ENCODE data around the gene ANKRD9. TPM values are rescaled to one million over a fixed set of nuclear protein-coding genes. Genes with fewer than 3 reads are reported as not detected.

ANKRD9 gene
- total RNA-seq, 6 donors from 2014 or later: 21.0 to 99.9 (median 47.6) TPM

DNA sequence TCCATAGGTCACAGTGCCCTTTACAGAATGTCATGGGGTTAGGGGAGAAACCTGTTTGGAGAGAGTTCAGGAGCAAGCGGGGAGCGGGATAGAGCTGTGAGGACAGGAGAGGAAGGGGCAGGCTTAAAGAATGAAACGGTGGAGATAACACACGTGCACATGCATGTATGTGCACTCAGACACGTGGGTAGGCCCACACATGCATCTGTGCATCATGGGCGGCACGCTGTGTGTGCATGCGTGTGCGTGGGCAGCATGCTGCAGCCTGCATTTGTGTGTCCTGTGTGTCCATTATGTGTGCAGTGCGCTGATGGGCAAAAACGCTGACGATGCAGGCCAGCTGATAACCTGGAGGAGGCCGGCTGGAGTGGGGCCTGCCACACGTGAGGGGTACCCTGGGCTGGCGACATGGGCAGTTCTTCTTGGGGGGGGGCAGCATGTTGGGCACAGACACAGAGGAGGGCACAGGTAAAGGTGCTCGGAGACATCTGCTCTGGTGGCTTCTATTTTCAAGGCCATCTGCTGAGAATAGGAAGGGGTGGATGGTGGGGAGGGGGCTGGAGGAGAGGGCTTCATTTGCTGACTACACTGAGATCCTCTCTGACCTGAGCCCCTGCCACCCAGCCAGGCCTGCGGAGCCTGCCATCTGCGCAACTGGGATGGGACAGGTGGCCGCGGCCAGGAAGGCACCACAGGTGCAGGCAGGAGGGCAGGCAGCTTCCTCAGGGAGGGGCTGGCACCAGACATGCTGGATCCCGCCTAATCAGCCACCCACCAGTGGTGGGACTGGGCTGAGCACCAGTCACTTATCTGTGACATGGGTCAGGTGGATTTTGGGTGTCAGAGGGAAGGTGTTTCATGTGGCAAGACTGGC, 4.6 kb upstream of the ANKRD9 start:
- H3K4me3 ChIP-seq: no peak overlapping the region
- TF ChIP-seq POLR2A (IDR thresholded peaks at IDR 0.05) (no peak), POLR2AphosphoS5 (IDR thresholded peaks at IDR 0.05) (no peak), EP300 (IDR thresholded peaks at IDR 0.05) (no peak)
- TF ChIP-seq, protein P1, sequence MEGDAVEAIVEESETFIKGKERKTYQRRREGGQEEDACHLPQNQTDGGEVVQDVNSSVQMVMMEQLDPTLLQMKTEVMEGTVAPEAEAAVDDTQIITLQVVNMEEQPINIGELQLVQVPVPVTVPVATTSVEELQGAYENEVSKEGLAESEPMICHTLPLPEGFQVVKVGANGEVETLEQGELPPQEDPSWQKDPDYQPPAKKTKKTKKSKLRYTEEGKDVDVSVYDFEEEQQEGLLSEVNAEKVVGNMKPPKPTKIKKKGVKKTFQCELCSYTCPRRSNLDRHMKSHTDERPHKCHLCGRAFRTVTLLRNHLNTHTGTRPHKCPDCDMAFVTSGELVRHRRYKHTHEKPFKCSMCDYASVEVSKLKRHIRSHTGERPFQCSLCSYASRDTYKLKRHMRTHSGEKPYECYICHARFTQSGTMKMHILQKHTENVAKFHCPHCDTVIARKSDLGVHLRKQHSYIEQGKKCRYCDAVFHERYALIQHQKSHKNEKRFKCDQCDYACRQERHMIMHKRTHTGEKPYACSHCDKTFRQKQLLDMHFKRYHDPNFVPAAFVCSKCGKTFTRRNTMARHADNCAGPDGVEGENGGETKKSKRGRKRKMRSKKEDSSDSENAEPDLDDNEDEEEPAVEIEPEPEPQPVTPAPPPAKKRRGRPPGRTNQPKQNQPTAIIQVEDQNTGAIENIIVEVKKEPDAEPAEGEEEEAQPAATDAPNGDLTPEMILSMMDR (IDR thresholded peaks at IDR 0.05): no peak
- DNase-seq: peak in 1 of 2 donors; percentile 48
- H3K9me3 ChIP-seq: no peaks in the 10 kb centered on the region
- H3K36me3 ChIP-seq: no peaks in the 10 kb centered on the region
- no peak overlapping the region for H3K27ac ChIP-seq
- no peak for ATAC-seq (ENCODE audit: low FRiP score in 2 of 2)
- WGBS, 2 donors: 85 to 87% methylated on average over 16 to 21 of the region's 21 CpGs
- H3K27me3 ChIP-seq: no peaks in the 10 kb centered on the region
- peaks cover 5 to 26% (median 21%) of the 10 kb centered on the region in 4 donors for H3K4me1 ChIP-seq

DNA sequence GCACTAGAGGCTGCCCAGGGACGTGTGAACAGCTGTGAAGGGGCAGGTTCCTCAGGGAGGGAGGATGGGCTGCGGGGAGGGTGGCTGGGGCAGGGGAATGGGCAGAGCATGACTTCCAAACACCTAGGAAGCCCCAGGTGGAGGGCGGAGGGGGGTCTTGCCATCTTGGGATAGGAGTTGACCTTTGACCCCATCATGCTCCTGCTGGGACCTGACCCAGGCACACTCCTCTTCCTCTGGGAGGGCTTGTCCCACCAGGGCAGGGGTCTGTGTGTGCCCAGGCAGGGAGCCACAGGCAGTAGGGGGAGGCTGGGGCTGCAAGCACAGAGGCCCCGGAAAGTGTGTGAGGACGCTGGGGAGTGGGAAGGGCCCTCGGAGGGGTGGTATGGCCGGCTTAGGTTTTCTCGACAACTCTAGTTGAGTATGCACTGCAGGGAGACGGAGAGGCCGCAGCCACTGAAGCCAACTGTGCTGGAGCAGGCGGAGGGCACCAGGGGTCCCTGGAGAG, 3.3 kb upstream of the ANKRD9 start:
- H3K27ac ChIP-seq: no peak overlapping the region
- WGBS, 2 donors: 93 to 95% methylated on average over 9 to 10 of the region's 11 CpGs
- TF ChIP-seq EP300 (IDR thresholded peaks at IDR 0.05) (no peak), POLR2A (IDR thresholded peaks at IDR 0.05) (no peak), POLR2AphosphoS5 (IDR thresholded peaks at IDR 0.05) (no peak)
- TF ChIP-seq, protein P1 (IDR thresholded peaks at IDR 0.05): no peak
- H3K4me3 ChIP-seq: no peak overlapping the region
- peaks cover 8 to 35% (median 27%) of the 10 kb centered on the region in 4 donors for H3K4me1 ChIP-seq
- no peaks in the 10 kb centered on the region for H3K9me3 ChIP-seq
- ATAC-seq (ENCODE audit: low FRiP score in 2 of 2) (no peak), DNase-seq (peak in 1 of 2 donors; percentile 52)
- H3K36me3 ChIP-seq: no peaks in the 10 kb centered on the region
- no peaks in the 10 kb centered on the region for H3K27me3 ChIP-seq

DNA sequence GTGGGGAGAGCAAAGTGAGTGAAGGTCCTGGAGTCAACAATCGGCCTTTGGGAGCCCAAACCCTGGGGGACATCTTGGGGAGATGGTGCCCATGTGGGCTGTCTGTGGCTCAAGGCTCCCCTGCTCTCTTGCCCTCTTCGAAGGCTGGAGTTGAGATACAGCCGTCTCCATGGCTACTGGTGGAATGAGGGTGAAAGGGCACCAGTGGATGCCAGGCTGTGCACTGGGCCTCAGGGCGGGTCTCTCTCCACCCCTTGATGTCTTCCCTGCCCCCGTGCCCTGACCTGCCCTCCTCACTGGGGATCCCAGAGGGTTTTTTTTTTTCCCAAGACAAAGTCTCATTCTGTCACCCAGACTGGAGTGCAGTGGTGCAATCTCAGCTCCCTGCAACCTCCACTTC, 2.0 kb upstream of the ANKRD9 start:
- no peak for ATAC-seq (ENCODE audit: low FRiP score in 2 of 2)
- 89 to 94% methylated on average over 3 to 5 of the region's 5 CpGs for WGBS, 2 donors
- TF ChIP-seq POLR2AphosphoS5 (IDR thresholded peaks at IDR 0.05): no peak
- TF ChIP-seq, protein P1 (IDR thresholded peaks at IDR 0.05): no peak
- TF ChIP-seq EP300 (IDR thresholded peaks at IDR 0.05): no peak
- no peak for TF ChIP-seq POLR2A (IDR thresholded peaks at IDR 0.05)
- peaks cover 0 to 9% (median 2%) of the 10 kb centered on the region in 4 donors for H3K36me3 ChIP-seq
- no peak for DNase-seq
- H3K4me1 ChIP-seq: peaks cover 8 to 24% (median 20%) of the 10 kb centered on the region in 4 donors
- H3K27ac ChIP-seq: no peak overlapping the region
- H3K4me3 ChIP-seq: no peak overlapping the region
- no peaks in the 10 kb centered on the region for H3K27me3 ChIP-seq
- H3K9me3 ChIP-seq: no peaks in the 10 kb centered on the region

DNA sequence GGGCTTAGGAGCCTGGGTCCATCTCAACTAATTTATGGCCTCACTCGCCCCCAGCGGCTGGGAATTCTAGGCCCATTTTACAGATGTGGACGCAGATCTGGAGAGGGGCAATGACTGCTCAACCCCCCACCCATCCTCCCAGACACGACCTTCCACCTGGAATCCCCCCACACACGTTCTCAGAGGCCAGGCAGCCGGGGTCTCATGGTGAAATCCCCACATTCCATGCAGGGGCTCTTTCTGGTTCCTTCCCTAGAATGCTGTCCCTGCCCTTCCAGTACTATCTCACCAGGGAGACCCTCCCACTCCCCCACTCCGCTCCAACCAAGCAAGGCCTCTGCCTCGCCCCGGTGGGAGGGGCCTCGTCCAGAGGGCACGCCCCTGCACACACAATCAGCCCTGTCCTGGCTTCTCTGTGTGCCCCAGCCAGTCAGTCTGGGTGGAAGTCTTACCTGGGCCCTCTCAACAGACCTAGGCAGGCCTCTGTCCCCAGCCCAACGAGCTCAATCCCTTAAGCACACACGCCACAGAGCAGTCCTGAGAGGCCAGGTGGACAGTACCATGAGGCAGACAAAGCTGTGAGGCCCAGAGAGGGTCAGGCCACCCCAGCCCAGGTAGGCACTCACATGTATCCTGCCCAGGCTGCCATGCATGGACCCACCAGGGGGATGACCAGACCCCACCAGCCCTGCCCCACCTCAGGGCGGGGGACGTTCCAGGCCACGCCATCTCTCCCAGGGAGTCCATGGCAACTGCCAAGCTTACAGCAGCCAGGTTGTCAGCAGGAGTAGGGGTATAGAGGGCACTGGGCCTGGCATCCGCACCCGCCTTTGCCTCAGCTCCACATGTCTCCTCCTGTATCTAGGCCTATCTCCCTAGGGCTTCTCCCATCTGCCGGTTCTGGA, 1.3 kb upstream of the ANKRD9 start:
- no peaks in the 10 kb centered on the region for H3K27me3 ChIP-seq
- 67 to 70% methylated on average over 6 to 16 of the region's 19 CpGs for WGBS, 2 donors
- TF ChIP-seq EP300 (IDR thresholded peaks at IDR 0.05) (no peak), POLR2A (IDR thresholded peaks at IDR 0.05) (no peak), POLR2AphosphoS5 (IDR thresholded peaks at IDR 0.05) (no peak)
- TF ChIP-seq, protein P1 (IDR thresholded peaks at IDR 0.05): no peak
- H3K4me3 ChIP-seq: peak overlapping the region in 3 of 4 donors; percentile 75 to 87 (median 81)
- H3K4me1 ChIP-seq: peaks cover 8 to 20% (median 17%) of the 10 kb centered on the region in 4 donors
- peaks cover 0 to 12% (median 4%) of the 10 kb centered on the region in 4 donors for H3K36me3 ChIP-seq
- ATAC-seq (ENCODE audit: low FRiP score in 2 of 2): peak; percentile 7 to 38
- DNase-seq: peak; percentile 65 to 84
- H3K27ac ChIP-seq: peak overlapping the region in 2 of 4 donors; percentile 81 to 83
- no peaks in the 10 kb centered on the region for H3K9me3 ChIP-seq

Measured in upper lobe of left lung (tissue), 6 donors.